DOHH2 (cell line): ENCODE results near the gene PHPT1.

Source experiments
- H3F3A ChIP-seq: fragments of 200-600 bp; sonication (generic), shearing (Covaris generic); 2 replicates; pipeline ENCODE4 v1.6.0; 2016; ENCODE audit warnings: antibody characterized with exemption, mild to moderate bottlenecking; ENCODE audit not compliant: control insufficient read depth, insufficient read depth
- H3K27ac ChIP-seq: fragments of 200-600 bp; sonication (generic); 2 replicates; pipeline ENCODE4 v1.5.1; 2014; ENCODE audit warnings: low read depth, mild to moderate bottlenecking, low read length, moderate library complexity
- H3K27me3 ChIP-seq: fragments of 200-600 bp; sonication (generic); 2 replicates; pipeline ENCODE4 v1.6.1; 2014; ENCODE audit warnings: mild to moderate bottlenecking, low read length, mixed read lengths; ENCODE audit not compliant: control insufficient read depth
- H3K36me3 ChIP-seq: fragments of 200-600 bp; sonication (generic); 2 replicates; pipeline ENCODE4 v1.6.1; 2014; ENCODE audit warnings: mild to moderate bottlenecking, low read length, moderate library complexity, mixed read lengths; ENCODE audit not compliant: control insufficient read depth
- H3K4me1 ChIP-seq: fragments of 200-600 bp; sonication (generic); 2 replicates; pipeline ENCODE4 v1.6.1; 2014; ENCODE audit warnings: mild to moderate bottlenecking, low read length, mixed read lengths; ENCODE audit not compliant: control insufficient read depth
- H3K4me2 ChIP-seq: fragments of 200-600 bp; sonication (generic); 2 replicates; pipeline ENCODE4 v1.6.0; 2014; ENCODE audit warnings: mild to moderate bottlenecking, low read length, moderate library complexity
- H3K4me3 ChIP-seq: fragments of 200-600 bp; sonication (generic); 2 replicates; pipeline ENCODE4 v1.5.1; 2014; ENCODE audit warnings: mild to moderate bottlenecking, low read length, mixed read lengths
- H3K79me2 ChIP-seq: fragments of 200-600 bp; sonication (generic); 2 replicates; pipeline ENCODE4 v1.6.1; 2014; ENCODE audit warnings: mild to moderate bottlenecking, low read length, mixed read lengths; ENCODE audit not compliant: control insufficient read depth
- H3K9me2 ChIP-seq: fragments of 200-600 bp; sonication (generic); replicated peaks from 2 replicates; pipeline ENCODE4 v1.6.1; 2014; ENCODE audit warnings: mild to moderate bottlenecking, low read length, mixed read lengths; ENCODE audit not compliant: control insufficient read depth
- H3K9me3 ChIP-seq: fragments of 200-600 bp; sonication (generic); 2 replicates; pipeline ENCODE4 v1.6.1; 2014; ENCODE audit warnings: antibody characterized with exemption, low read length, mixed read lengths; ENCODE audit not compliant: control insufficient read depth, insufficient read depth
- H4K20me1 ChIP-seq: fragments of 200-600 bp; sonication (generic); 2 replicates; pipeline ENCODE4 v1.6.0; 2014; ENCODE audit warnings: low read depth, mild to moderate bottlenecking, antibody characterized with exemption, low read length, moderate library complexity; ENCODE audit not compliant: control insufficient read depth, insufficient read depth
- EZH2phosphoT487 ChIP-seq: fragments of 200-600 bp; sonication (generic); IDR thresholded peaks from 2 replicates; pipeline ENCODE4 v1.6.1; 2017; ENCODE audit warnings: borderline replicate concordance, mild to moderate bottlenecking, antibody characterized with exemption, low read length, moderate library complexity, mixed read lengths
- TF ChIP-seq, protein P1 (sequence below): fragments of 200-600 bp; sonication (generic); IDR thresholded peaks from one replicate; pipeline ENCODE4 v1.5.1; 2014; ENCODE audit warnings: antibody characterized with exemption, mild to moderate bottlenecking, low read depth, low read length; ENCODE audit not compliant: poor library complexity, severe bottlenecking

Gene PHPT1

DNA sequence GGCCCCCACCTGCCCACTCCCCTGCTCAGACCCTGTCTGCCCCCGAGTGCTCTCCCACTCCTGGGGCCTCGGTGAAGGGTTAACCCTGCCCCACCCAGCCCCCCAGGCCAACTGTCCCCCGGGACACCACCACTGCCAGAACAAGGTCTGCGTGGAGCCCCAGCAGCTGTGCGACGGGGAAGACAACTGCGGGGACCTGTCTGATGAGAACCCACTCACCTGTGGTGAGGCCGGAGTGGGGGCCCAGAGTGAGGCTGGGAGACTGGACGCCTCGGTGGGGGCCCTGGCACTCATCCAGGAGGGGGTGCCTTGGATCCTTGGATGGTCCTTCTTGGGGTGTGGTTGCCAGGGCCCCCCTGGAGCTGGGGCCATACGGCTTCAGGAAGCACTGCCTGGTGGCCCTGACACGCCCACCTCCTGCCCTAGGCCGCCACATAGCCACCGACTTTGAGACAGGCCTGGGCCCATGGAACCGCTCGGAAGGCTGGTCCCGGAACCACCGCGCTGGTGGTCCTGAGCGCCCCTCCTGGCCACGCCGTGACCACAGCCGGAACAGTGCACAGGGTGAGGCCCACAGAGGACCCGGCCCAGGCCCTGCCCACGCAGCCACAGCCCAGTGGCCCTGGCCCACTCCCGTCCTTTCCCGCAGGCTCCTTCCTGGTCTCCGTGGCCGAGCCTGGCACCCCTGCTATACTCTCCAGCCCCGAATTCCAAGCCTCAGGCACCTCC is 5.1 kb downstream of the PHPT1 start:
- peaks cover 21% of the 10 kb centered on the region; the same call in 1 of the 2 replicates for H3K36me3 ChIP-seq
- H3K9me2 ChIP-seq, result no peaks in the 10 kb centered on the region
- no peak overlapping the region for H3K4me3 ChIP-seq
- H3K9me3 ChIP-seq, result no peaks in the 10 kb centered on the region
- H3K27me3 ChIP-seq, result no peaks in the 10 kb centered on the region
- TF ChIP-seq EZH2phosphoT487, result no peak
- TF ChIP-seq, protein P1, sequence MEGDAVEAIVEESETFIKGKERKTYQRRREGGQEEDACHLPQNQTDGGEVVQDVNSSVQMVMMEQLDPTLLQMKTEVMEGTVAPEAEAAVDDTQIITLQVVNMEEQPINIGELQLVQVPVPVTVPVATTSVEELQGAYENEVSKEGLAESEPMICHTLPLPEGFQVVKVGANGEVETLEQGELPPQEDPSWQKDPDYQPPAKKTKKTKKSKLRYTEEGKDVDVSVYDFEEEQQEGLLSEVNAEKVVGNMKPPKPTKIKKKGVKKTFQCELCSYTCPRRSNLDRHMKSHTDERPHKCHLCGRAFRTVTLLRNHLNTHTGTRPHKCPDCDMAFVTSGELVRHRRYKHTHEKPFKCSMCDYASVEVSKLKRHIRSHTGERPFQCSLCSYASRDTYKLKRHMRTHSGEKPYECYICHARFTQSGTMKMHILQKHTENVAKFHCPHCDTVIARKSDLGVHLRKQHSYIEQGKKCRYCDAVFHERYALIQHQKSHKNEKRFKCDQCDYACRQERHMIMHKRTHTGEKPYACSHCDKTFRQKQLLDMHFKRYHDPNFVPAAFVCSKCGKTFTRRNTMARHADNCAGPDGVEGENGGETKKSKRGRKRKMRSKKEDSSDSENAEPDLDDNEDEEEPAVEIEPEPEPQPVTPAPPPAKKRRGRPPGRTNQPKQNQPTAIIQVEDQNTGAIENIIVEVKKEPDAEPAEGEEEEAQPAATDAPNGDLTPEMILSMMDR, result no peak
- H4K20me1 ChIP-seq, result peaks cover 6% of the 10 kb centered on the region; the same call in 1 of the 2 replicates
- H3K79me2 ChIP-seq, result peaks cover 4% of the 10 kb centered on the region; the same call in 1 of the 2 replicates
- peaks cover 11% of the 10 kb centered on the region for H3K4me1 ChIP-seq
- no peak overlapping the region for H3K4me2 ChIP-seq
- no peaks in the 10 kb centered on the region for H3F3A ChIP-seq
- no peak overlapping the region for H3K27ac ChIP-seq

DNA sequence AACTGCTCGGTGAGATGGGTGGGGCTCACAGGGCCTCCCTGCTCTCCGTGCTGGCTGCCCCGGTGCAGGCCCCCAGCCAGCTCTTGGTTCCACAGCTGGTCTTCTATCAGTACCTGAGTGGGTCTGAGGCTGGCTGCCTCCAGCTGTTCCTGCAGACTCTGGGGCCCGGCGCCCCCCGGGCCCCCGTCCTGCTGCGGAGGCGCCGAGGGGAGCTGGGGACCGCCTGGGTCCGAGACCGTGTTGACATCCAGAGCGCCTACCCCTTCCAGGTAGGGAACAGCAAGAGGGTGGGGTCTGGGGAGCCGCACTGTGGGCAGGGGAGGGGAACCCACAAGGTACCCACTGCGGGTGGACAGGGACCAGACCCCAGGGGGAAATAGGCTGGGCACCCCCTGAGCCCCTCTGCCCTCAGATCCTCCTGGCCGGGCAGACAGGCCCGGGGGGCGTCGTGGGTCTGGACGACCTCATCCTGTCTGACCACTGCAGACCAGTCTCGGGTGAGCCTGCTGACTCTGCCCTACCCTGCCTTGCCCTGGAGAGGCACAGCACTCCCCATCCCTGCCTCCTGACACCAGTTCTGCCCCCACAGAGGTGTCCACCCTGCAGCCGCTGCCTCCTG is 5.7 kb downstream of the PHPT1 start:
- no peak for TF ChIP-seq EZH2phosphoT487
- TF ChIP-seq, protein P1, result no peak
- peaks cover 20% of the 10 kb centered on the region; the same call in 1 of the 2 replicates for H3K36me3 ChIP-seq
- peaks cover 7% of the 10 kb centered on the region for H3K4me1 ChIP-seq

GRCh38 chr9:136855461-136856078 is 6.4 kb downstream of the PHPT1 start:
- Histone ChIP-seq H3K4me3 (no peak overlapping the region), H3K27ac (no peak overlapping the region), H4K20me1 (no peaks in the 10 kb centered on the region)

More for the DNA sequence above, 5.7 kb downstream of the PHPT1 start:
- peaks cover under 1% of the 10 kb centered on the region; the same call in 1 of the 2 replicates for H3K79me2 ChIP-seq
- H3K4me2 ChIP-seq, result no peak overlapping the region
- no peak overlapping the region for H3K27ac ChIP-seq
- no peaks in the 10 kb centered on the region for H3K9me2 ChIP-seq
- no peaks in the 10 kb centered on the region for H3F3A ChIP-seq
- H3K27me3 ChIP-seq, result no peaks in the 10 kb centered on the region
- no peaks in the 10 kb centered on the region for H3K9me3 ChIP-seq
- H4K20me1 ChIP-seq, result peaks cover 2% of the 10 kb centered on the region; the same call in 1 of the 2 replicates
- no peak overlapping the region for H3K4me3 ChIP-seq

More at GRCh38 chr9:136855461-136856078, 6.4 kb downstream of the PHPT1 start:
- Histone ChIP-seq H3K4me1 (peaks cover 6% of the 10 kb centered on the region), H3K9me2 (no peaks in the 10 kb centered on the region), H3K79me2 (no peaks in the 10 kb centered on the region), H3F3A (no peaks in the 10 kb centered on the region), H3K36me3 (peaks cover 14% of the 10 kb centered on the region; the same call in 1 of the 2 replicates), H3K27me3 (no peaks in the 10 kb centered on the region), H3K9me3 (no peaks in the 10 kb centered on the region), H3K4me2 (no peak overlapping the region)
- TF ChIP-seq, protein P1, result no peak
- TF ChIP-seq EZH2phosphoT487, result no peak
